ENCODE results near the gene TMSB10.
A peak's percentile ranks its signal among the peaks of the same experiment; 100 is the strongest.

The TMSB10 gene

GRCh38 chr2:84878896-84879583 is 26.4 kb upstream of the TMSB10 start:
- TF ChIP-seq, protein P1, sequence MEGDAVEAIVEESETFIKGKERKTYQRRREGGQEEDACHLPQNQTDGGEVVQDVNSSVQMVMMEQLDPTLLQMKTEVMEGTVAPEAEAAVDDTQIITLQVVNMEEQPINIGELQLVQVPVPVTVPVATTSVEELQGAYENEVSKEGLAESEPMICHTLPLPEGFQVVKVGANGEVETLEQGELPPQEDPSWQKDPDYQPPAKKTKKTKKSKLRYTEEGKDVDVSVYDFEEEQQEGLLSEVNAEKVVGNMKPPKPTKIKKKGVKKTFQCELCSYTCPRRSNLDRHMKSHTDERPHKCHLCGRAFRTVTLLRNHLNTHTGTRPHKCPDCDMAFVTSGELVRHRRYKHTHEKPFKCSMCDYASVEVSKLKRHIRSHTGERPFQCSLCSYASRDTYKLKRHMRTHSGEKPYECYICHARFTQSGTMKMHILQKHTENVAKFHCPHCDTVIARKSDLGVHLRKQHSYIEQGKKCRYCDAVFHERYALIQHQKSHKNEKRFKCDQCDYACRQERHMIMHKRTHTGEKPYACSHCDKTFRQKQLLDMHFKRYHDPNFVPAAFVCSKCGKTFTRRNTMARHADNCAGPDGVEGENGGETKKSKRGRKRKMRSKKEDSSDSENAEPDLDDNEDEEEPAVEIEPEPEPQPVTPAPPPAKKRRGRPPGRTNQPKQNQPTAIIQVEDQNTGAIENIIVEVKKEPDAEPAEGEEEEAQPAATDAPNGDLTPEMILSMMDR (IDR thresholded peaks at IDR 0.05; ENCODE audit: low read depth, low read length), result no peak
- Histone ChIP-seq H3K36me3 (no peaks in the 10 kb centered on the region), H3K9me3 (no peaks in the 10 kb centered on the region), H3K4me1 (no peaks in the 10 kb centered on the region), H3K27me3 (peaks cover 32% of the 10 kb centered on the region), H3K4me3 (ENCODE audit: low read depth, low read length) (no peak overlapping the region)
- DNase-seq, result no peak

DNA sequence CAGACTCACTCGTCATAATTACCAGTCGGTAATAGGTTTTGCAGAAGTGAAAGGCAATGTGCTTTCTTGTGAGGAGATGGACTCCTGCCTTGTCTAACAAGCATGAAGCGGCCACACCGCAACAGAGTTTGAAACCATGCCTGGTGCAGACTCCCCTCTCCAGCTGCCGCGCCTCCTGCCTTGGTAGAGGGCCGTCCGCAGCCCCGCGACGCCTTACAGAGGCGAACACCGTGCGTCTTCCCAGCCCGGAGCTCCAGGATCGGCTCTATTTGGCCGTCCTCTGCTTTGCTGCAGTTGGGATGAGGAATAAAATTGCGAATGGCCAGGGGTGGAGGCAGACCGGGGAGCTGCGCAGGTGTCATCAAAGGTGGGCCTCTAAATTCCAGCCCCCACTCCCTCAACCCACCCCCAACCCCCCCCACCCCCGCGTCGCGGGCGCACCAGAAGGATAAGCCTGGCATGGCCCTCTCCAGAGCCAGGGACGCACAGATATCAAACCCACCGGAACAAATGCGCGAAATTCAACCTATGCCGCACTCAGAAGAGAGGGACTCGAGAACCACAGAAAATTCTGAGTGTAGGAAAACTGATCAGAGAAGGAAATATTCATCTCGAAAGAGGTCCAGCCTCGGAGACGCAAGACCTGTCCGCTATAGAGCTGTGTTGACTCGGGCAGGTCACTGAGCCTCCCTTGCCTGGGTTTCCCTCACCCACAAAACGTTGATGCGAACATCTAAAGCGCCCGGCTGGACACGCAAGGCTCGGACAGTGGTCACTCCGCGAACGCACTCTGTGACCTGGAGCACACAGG is 25.7 kb upstream of the TMSB10 start:
- no peak for DNase-seq
- H3K27me3 ChIP-seq, result peaks cover 32% of the 10 kb centered on the region
- H3K36me3 ChIP-seq, result no peaks in the 10 kb centered on the region
- H3K9me3 ChIP-seq, result no peaks in the 10 kb centered on the region
- no peak overlapping the region for H3K4me3 ChIP-seq (ENCODE audit: low read depth, low read length)
- TF ChIP-seq, protein P1 (IDR thresholded peaks at IDR 0.05; ENCODE audit: low read depth, low read length), result no peak
- H3K4me1 ChIP-seq, result no peaks in the 10 kb centered on the region

DNA sequence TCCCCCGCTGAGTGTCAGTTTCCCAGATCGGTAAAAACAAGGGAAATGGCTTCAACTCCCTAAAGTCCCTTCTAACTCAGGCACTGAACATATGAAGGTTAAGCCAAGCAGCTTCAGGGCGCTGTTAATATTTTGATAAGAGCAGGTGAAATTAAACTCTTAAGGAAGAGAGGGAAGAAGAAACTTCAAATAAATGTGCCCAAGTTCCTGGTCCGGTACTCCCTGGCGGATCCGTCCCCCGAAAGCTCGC is 25.1 kb upstream of the TMSB10 start:
- no peak for DNase-seq
- no peak overlapping the region for H3K4me3 ChIP-seq (ENCODE audit: low read depth, low read length)
- no peaks in the 10 kb centered on the region for H3K9me3 ChIP-seq
- H3K27me3 ChIP-seq, result peaks cover 32% of the 10 kb centered on the region
- TF ChIP-seq, protein P1 (IDR thresholded peaks at IDR 0.05; ENCODE audit: low read depth, low read length), result no peak
- no peaks in the 10 kb centered on the region for H3K36me3 ChIP-seq
- no peaks in the 10 kb centered on the region for H3K4me1 ChIP-seq

- no peak for DNase-seq
- no peaks in the 10 kb centered on the region for H3K36me3 ChIP-seq
- peak within 1 kb of the TSS; percentile 15 for H3K4me3 ChIP-seq (ENCODE audit: low read depth, low read length)
- H3K4me1 ChIP-seq, result no peaks in the 10 kb centered on the region
- TF ChIP-seq, protein P1 (IDR thresholded peaks at IDR 0.05; ENCODE audit: low read depth, low read length), result no peak
- peaks cover 32% of the 10 kb centered on the region for H3K27me3 ChIP-seq
- H3K9me3 ChIP-seq, result no peaks in the 10 kb centered on the region
Measured at GRCh38 chr2:84880645-84881521, 24.6 kb upstream of the TMSB10 start, which contains the start of gene TRABD2A. TSS of gene TRABD2A (minus strand) at chr2:84881084. CDS start at chr2:84881039, 45 bp downstream.

DNA sequence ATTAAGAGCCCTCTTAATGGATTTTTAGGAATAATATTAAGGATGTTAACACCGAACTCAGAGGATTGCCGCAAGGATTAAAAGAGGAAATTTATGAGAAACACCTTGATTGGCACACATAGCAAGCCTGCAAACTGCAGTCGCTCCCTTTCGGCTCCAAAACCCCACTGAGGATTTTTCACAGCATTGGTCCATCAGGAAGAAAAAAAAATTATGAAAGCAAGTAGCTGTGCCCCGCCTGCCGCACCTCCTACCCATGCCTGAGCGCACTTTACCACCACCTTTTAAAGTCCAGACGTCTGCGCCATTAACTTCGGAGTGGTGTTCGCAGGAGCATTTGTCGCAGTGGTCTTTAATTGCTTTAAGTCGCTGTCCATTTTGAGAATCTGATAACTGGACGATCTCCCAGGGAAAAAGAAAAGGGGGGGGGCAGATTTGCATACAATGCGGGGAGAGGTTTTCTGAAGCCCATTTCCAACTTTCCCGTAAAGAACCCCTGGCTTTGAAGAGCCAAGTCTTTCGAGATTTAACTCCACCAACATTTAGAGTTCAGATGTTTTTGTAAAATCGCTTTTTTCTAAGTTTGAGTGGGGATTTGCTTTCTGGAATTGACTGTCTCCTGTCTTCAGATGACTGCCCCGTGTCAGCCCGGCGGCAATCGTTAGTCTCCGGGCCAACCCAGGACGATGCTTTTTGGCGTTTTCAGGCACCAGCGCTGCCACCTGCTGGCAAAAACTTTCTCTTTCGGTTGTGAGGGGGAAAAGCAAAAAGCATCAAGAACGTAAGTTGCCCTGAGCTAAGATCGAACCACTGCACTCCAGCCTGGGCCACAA is 23.7 kb upstream of the TMSB10 start:
- H3K4me1 ChIP-seq, result no peaks in the 10 kb centered on the region
- no peaks in the 10 kb centered on the region for H3K9me3 ChIP-seq
- no peaks in the 10 kb centered on the region for H3K36me3 ChIP-seq
- TF ChIP-seq, protein P1 (IDR thresholded peaks at IDR 0.05; ENCODE audit: low read depth, low read length), result peak; percentile 66
- peaks cover 32% of the 10 kb centered on the region for H3K27me3 ChIP-seq
- DNase-seq, result peak; percentile 50
- peak overlapping the region; percentile 15 for H3K4me3 ChIP-seq (ENCODE audit: low read depth, low read length)

Data from BE2C (cell line).